Fibroblast of skin of left biceps (primary cell): Measurements from ENCODE around the gene NRF1.

Source experiments
- DNase-seq, 2 experiments: peaks; one replicate each; pipeline ENCODE4 v3.0.0-alpha.2; 2013; ENCODE audit warnings: low read depth in 2 of 2

The NRF1 gene

DNA sequence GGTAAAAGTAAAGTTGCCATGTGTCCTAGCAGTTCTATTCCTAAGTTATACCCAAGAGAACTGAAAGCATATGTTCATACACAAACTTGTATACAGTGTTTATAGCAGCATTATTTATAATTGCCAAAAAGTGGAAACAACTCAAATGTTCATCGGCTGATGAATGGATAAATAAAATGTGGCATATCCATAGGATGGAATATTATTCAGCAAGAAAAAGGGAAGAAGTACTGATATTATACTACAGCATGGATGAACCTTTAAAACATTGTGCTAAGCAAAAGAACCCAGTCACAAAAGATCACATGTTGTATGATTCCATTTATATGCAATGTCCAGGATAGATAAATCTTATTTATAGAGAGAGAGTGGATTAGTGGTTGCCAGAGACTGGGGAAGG is 68.9 kb downstream of the NRF1 start:
- no peak for DNase-seq

DNA sequence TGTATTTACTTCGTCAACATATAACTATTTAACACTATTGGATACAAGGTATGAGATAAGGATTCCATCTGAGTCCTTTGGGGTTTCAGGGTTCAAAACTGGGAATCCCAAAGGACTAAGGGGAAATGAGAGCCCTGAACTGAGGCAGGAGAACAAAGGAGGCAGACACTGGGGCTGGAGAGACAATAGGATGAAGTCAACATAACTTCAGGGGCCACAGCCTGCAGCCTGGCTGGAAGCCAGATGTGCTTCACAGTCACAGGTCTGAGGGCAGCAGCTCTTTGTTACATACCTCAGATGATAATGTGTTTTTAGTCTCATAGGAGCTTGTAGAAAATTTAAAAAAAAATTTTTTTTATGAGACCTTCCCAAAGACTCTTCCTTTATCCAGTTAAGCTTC is 73.3 kb downstream of the NRF1 start:
- DNase-seq = no peak

DNA sequence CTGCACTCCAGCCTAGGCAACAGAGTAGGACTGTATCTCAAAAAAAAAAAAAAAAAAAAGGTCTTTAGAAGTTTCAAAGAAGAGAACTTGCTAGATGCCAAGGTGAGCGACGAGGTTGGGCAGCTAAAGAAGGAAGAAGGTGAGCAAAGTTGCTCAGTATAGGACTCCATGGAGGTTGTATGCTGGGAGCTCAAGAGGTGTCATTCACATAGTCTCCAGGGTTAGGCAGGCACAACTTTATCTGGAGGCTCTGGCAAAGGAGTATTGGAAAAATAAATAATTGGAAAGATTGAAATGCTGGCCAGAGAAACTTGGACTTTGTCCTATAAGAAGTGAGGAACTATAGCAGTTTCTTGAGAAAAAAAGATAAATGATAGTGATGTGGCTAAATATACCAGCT is 74.5 kb downstream of the NRF1 start:
- DNase-seq = no peak

- DNase-seq = no peak
Measured at GRCh38 chr7:129688503-129689222, 77.1 kb downstream of the NRF1 start.

GRCh38 chr7:129689995-129690581 is 78.6 kb downstream of the NRF1 start:
- DNase-seq = no peak

DNA sequence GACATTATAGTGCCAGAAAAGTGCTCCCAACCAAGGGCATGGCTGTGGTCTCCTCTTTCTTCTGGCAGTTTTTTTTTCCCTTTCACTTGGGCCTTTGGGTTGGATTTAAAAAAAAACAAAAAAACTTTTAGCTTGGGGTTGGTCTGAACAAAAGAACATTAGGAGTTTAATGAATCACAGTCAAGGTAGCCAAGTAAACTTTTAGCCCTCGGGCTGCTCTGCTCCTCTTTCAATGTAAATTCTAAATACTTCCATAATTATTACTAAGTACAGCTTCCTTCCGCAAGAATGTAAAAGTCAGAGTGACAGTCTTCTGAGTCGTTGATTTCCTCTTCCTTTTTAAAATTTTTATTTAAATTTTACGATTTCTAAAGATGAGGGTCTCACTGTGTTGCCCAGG is 79.2 kb downstream of the NRF1 start:
- no peak for DNase-seq

DNA sequence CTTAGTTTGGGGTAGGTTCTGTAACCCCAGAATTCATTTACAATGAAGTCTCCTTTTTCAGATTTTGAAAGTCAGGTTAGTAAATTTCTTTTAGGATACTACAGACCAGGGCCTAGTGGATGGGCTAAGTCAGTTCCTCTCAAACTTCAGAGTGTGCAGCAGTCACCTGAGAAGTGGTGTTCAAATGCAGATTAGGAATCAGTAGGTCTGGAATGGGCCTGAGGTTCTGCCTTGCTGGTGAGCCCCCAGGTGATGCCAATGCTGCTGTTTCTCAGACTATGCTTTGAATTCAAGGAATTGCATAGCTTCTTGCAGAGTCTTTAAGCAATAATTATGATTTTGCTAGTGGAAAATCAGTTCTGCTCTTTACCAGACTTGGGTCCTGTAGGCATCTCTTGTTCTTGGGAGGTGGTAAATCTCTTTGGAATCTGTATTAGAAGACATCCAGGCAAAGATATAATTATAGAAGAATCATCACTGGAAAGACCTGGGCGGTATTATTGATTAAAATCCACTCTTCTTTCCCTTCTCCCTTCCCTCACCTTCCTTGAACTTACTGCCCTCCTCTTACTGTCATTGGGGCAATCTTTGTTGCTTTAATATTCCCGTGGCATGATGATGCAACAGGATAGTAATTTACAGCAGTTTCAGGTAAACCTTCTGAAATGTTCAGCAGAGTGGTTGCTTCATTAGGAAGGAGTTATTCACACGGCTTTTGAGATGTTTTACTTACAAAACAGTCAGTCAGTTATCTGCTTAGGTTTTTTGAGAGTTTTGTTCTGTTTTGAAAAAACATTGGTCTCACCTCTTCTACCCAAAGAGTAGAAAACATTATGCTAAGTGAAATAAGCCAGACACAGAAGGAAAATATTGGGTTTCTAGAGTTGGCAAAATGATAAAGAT is 87.2 kb downstream of the NRF1 start:
- DNase-seq = no peak

DNA sequence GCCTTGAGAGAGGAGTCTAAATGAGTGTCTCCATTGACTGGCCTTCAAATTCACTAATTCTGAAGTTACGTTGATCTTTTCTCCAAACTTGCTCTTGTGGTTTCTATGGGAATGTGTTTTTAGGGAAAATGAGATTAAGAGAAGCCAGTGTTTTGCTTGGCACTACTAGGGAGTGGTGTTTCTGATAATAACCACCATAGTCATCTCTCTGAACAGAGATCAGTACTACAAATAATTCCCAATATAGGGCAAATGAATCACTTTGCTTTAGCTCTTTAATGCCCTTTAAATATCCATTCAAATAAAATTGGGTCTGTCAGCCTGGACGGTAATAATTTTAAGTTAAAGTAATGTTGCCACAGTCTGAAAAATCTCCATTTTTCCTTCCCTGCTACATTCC is 90.8 kb downstream of the NRF1 start:
- DNase-seq = no peak

DNA sequence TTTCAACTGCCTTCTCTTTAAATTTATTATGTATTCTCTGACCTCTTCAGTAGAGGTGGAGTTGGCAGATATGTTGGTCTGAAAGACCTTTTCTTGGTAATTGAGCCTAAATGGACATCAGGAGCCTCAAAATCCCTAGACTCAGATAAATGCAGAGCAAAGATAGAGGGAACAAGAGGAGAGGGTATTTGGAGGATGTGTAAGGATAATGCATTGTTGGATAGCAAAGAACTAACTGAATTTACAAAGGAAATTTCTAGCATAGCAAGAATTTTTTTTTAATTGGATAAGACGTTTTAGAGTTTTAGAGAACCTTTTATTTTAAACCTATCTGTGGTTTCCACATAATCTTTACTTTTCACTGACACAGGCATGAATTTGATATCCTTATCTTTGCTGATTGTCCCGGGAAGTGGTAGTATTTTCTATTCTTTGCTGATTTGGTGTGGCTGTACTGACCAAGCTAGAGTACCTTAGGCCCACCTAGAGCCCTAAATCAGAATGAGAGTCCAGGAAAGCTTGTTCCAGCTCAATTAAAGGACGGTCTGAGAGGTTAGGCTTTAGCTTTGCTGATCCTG is 91.3 kb downstream of the NRF1 start:
- no peak for DNase-seq

- no peak for DNase-seq
Measured at GRCh38 chr7:129703751-129704150, 92.2 kb downstream of the NRF1 start.

DNA sequence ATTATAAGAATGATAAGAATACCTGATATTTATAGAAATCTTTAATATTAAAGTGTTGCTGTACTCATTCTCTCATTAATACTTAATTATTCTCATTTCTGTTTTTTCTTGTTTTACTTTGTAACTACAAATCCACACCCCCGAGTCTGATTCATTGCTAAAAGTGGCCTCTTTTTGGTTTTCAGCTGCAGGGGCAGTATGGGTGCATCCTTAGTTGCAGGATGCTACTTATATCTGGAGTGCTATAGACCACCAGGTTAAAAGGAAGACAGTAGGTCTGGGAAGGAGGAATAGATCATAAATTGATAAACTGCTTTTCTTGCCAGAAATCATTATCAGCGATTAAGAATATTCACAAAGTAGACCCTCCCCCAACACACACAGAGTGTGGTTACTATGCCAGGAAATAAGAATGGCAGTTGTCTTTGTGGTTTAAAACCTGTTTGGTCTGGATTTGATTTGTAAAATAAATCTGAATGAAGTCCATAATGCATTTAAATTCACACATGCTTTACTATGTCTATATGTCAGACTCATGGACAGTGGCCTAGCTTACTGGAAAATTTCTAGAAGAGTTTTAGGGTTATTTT is 96.5 kb downstream of the NRF1 start:
- DNase-seq = no peak

DNA sequence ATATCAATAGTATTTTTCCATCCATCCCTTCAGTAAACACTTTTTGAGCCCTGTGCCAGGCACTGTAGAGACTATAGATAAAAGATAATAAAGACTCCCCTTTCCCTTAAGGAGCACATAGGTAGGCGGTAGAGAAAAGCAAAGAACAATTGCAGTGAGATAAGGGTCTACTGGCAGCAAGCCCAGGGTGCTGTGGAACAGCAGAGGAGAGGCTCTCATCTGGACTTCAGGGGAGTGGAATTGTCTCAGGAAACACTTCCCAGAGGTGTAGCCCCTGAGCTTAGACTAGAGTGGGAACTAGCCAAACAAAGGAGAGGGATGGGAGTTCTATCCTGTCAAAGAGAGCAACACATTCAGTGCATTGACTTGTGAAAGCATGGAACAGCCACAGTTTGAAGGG is 102.0 kb downstream of the NRF1 start:
- no peak for DNase-seq

DNA sequence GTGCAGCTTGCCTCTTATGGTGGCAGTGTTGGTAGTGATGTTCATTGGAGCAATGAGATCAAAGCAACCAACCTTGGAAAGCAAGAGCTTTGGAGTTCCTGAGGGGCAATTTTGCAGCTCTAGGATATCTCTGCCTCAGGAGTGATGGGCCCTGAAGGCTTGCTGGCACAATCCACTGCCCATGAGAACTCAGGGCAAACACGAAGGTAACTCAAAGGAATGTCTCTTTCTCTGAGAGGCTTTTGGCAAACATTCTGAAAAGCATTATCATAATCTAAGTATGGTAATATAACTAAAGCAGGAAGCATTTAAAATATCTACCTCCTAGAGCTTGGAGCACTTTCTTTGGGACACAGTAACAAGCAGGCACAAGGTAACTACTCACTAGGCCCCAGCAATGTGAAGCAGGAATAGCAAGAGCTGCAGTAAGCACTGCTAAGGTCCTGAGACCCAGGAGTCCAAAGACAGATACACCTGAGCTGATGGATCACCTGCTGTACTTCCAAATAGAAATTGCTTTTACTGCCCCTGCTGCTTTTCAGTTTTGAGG is 103.1 kb downstream of the NRF1 start:
- DNase-seq = no peak

GRCh38 chr7:129719980-129720732 is 108.6 kb downstream of the NRF1 start:
- DNase-seq = no peak

DNA sequence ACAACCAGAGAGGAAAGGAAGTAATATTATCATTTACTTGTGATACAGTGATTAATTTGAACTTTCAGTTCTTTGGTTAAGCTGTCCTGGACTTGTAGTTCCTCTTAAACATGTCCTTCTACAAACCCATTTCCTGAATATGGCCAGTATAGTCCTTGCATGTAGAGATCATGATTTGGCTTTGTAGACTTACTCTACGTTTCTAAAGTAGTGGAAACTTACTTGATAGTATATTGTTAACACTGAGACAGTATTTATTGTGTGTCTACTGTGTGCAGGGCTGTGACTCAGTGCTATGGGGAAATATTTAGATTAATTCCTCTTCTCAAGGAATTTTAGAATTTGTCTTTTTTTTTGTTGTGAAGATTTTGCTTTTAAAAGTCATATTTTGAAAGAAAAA is 109.5 kb downstream of the NRF1 start:
- DNase-seq = no peak

DNA sequence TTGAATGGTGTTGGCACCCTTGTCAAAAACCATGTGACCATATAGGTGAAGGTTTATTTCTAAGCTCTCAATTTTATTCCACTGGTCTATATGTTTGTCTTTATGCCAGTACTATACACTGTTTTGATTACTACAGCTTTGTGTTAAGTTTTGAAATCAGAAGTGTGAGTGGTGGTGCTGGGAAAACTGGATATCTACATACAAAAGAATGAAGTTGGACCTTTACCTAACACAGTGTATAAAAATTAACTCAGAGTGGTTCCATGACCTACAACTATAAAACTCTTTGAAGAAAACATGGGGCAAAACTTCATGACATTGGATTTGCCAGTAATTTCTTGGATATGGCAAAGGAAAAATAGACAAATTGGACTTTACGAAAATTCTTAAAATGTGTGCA is 112.2 kb downstream of the NRF1 start:
- DNase-seq = no peak

DNA sequence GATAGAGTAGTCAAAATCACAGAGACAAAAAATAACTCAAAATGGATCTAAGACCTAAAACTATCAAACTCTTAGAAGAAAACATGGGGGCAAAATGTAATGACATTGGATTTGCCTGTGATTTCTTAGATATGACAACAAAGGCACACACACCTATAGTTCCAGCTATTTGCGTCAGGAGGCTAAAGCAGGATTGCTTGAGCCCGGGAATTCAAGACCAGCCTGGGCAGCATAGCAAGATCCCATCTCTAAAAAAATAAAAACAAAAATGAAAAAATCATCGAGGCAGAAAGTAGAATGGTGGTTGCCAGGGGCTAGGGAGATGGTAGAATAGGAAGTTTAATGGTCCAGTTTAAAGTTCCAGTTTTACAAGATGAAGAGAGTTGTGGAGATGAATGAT is 113.3 kb downstream of the NRF1 start:
- no peak for DNase-seq

- DNase-seq = no peak
Measured at GRCh38 chr7:129728875-129729467, 117.5 kb downstream of the NRF1 start.

DNA sequence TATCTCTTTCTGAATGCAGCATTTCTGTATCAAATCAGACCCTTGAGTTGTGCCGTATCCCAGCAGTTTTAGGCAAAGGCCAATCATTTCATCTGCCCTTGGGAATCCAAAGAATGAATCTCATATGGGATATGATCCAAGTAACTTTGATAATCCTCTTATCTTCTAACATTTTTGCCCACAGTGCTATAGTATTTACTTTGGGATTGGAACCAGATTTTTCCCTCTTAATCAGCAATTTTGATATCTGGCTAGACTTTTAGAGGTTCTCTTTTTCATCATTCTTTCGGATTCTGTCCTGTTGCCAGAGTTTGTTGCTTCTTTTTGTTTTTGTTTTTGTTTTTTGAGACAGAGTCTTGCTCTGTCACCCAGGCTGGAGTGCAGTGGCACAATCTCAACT is 118.0 kb downstream of the NRF1 start:
- no peak for DNase-seq

GRCh38 chr7:129730159-129730558 is 118.6 kb downstream of the NRF1 start:
- DNase-seq = no peak

- DNase-seq = no peak
Measured at GRCh38 chr7:129734400-129734799, 122.9 kb downstream of the NRF1 start.
